ENCODE results near the gene RAP1A.

DNA sequence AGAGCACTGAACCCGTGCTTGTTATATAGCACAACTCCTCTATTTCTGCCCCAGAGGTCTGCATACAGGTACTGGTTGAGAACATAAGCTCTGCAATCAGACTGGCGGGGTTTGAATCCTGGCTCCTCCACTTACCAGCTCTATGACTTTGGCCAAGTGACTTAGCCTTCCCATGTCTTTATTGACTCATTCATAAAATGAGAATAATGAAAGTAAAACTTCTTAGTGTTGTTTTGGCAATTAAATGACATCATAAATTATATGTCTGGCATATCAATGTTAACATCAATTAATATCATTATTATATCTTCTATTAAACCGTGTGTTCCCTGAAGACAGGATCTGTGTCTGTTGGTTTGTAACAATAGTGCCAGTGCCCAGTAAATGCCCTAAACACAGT, 115.3 kb downstream of the RAP1A start:
- TF ChIP-seq CTCF (IDR thresholded peaks at IDR 0.05) (no peak), SIN3A (IDR thresholded peaks at IDR 0.05; ENCODE audit: borderline replicate concordance, insufficient read depth, low read depth, low read length) (no peak), POLR2AphosphoS5 (IDR thresholded peaks at IDR 0.05; ENCODE audit: low read depth, low read length) (no peak), TCF7L2 (IDR thresholded peaks at IDR 0.05; ENCODE audit: low read depth, low read length) (no peak)
- TF ChIP-seq, protein P1, sequence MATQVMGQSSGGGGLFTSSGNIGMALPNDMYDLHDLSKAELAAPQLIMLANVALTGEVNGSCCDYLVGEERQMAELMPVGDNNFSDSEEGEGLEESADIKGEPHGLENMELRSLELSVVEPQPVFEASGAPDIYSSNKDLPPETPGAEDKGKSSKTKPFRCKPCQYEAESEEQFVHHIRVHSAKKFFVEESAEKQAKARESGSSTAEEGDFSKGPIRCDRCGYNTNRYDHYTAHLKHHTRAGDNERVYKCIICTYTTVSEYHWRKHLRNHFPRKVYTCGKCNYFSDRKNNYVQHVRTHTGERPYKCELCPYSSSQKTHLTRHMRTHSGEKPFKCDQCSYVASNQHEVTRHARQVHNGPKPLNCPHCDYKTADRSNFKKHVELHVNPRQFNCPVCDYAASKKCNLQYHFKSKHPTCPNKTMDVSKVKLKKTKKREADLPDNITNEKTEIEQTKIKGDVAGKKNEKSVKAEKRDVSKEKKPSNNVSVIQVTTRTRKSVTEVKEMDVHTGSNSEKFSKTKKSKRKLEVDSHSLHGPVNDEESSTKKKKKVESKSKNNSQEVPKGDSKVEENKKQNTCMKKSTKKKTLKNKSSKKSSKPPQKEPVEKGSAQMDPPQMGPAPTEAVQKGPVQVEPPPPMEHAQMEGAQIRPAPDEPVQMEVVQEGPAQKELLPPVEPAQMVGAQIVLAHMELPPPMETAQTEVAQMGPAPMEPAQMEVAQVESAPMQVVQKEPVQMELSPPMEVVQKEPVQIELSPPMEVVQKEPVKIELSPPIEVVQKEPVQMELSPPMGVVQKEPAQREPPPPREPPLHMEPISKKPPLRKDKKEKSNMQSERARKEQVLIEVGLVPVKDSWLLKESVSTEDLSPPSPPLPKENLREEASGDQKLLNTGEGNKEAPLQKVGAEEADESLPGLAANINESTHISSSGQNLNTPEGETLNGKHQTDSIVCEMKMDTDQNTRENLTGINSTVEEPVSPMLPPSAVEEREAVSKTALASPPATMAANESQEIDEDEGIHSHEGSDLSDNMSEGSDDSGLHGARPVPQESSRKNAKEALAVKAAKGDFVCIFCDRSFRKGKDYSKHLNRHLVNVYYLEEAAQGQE (IDR thresholded peaks at IDR 0.05; ENCODE audit: insufficient read depth in 1 of 2, low read depth in 2 of 2, low read length in 1 of 2), result no peak
